K562 (cell line): ENCODE measurements around the gene PITHD1. TPM values are rescaled to one million over a fixed set of nuclear protein-coding genes. Genes with fewer than 3 reads are reported as not detected.

Experiments used
- ATF1 ChIP-seq, 2 experiments: fragments of 450-650 bp in 1 of 2; IDR thresholded peaks; 2 replicates each; pipeline ENCODE4 v1.6.1; 2016; ENCODE audit warnings: missing compliant biosample characterization in 1 of 2, missing genetic modification characterization in 1 of 2
- CCNT2 ChIP-seq: IDR thresholded peaks from 2 replicates; pipeline ENCODE4 v1.6.1; 2011; ENCODE audit warnings: borderline replicate concordance, low read depth, mild to moderate bottlenecking, moderate library complexity, mixed read lengths, low read length; ENCODE audit not compliant: insufficient read length; ENCODE audit errors: extremely low read depth
- CREM ChIP-seq: IDR thresholded peaks from 2 replicates; pipeline ENCODE4 v1.6.1; 2014; ENCODE audit warnings: antibody characterized with exemption, low read depth
- EP300 ChIP-seq: IDR thresholded peaks from 2 replicates; pipeline ENCODE4 v1.6.1; 2012; ENCODE audit warnings: low read length, improper control_type of control experiment
- GTF2E2 ChIP-seq: fragments of 200-800 bp; sonication (Bioruptor generic); IDR thresholded peaks from 2 replicates; pipeline ENCODE4 v1.6.1; 2016; ENCODE audit warnings: missing genetic modification characterization, missing compliant biosample characterization
- HDAC2 ChIP-seq: fragments of 450-650 bp; IDR thresholded peaks from 2 replicates; pipeline ENCODE4 v1.6.1; 2016; ENCODE audit warnings: mild to moderate bottlenecking
- MTF1 ChIP-seq: fragments of 250-450 bp; sonication (Bioruptor Pico); IDR thresholded peaks from 2 replicates; pipeline ENCODE4 v1.9.0; 2021; ENCODE audit warnings: moderate library complexity, mild to moderate bottlenecking, inconsistent platforms, borderline replicate concordance
- MYNN ChIP-seq, 2 experiments: sonication (generic); formaldehyde crosslinking in 1 of 2; IDR thresholded peaks; 2 replicates each; pipeline versions ENCODE4 v1.5.0 to v1.6.1; 2016 to 2020; ENCODE audit warnings: antibody characterized with exemption in 1 of 2, missing genetic modification reagents in 1 of 2
- NEUROD1 ChIP-seq: fragments of 150-350 bp; IDR thresholded peaks from 2 replicates; pipeline ENCODE4 v1.6.1; 2014; ENCODE audit warnings: borderline replicate concordance, low read length, low read depth; ENCODE audit not compliant: partially characterized antibody
- NR2C2 ChIP-seq, 2 experiments: fragments of 200-800 bp in 1 of 2; sonication (Bioruptor generic) in 1 of 2; sonication (generic) in 1 of 2; formaldehyde crosslinking in 1 of 2; IDR thresholded peaks; 2 replicates each; pipeline versions ENCODE4 v1.6.1 to v1.8.0; 2016 to 2022; ENCODE audit warnings: mild to moderate bottlenecking in 1 of 2, missing compliant biosample characterization in 1 of 2, missing genetic modification characterization in 1 of 2, missing genetic modification reagents in 1 of 2
- POLR2A ChIP-seq: fragments of 450-650 bp; conservative IDR thresholded peaks from 2 replicates; pipeline ENCODE4 v1.6.1; 2016
- SIRT6 ChIP-seq: IDR thresholded peaks from one replicate; pipeline ENCODE4 v1.6.1; 2012; ENCODE audit warnings: low read depth, mild to moderate bottlenecking, control low read depth, inconsistent platforms, low read length, moderate library complexity
- TEAD1 ChIP-seq, 2 experiments: fragments of 450-650 bp in 1 of 2; sonication (generic) in 1 of 2; formaldehyde crosslinking; IDR thresholded peaks; 2 replicates each; pipeline versions ENCODE4 v1.4.0 to v1.8.0; 2020 to 2022; ENCODE audit warnings: mild to moderate bottlenecking in 2 of 2, missing genetic modification reagents in 1 of 2
- TOE1 ChIP-seq, 2 experiments: fragments of 450-650 bp in 1 of 2; sonication (generic) in 1 of 2; formaldehyde crosslinking in 1 of 2; IDR thresholded peaks; 2 replicates each; pipeline versions ENCODE4 v1.7.1 to v1.8.0; 2016 to 2022; ENCODE audit warnings: borderline replicate concordance in 2 of 2, mild to moderate bottlenecking in 2 of 2, antibody characterized with exemption in 1 of 2, inconsistent platforms in 1 of 2, low read depth in 1 of 2, missing genetic modification reagents in 1 of 2, moderate library complexity in 1 of 2
- ZFPM2 ChIP-seq: fragments of 250-450 bp; sonication (Bioruptor Pico); IDR thresholded peaks from 2 replicates; pipeline ENCODE4 v1.5.1; 2022; ENCODE audit warnings: mild to moderate bottlenecking
- ZNF197 ChIP-seq: fragments of 200-800 bp; sonication (Bioruptor generic); IDR thresholded peaks from 2 replicates; pipeline ENCODE4 v1.6.1; 2016; ENCODE audit warnings: low read depth, missing genetic modification characterization, missing compliant biosample characterization
- ZNF253 ChIP-seq: fragments of 250-450 bp; sonication (Bioruptor Pico); conservative IDR thresholded peaks from 2 replicates; pipeline ENCODE4 v1.6.1; 2021; ENCODE audit warnings: mild to moderate bottlenecking
- ZNF507 ChIP-seq: conservative IDR thresholded peaks from 2 replicates; pipeline ENCODE4 v1.6.1; 2017; ENCODE audit warnings: missing genetic modification characterization, missing compliant biosample characterization
- polyA plus RNA-seq, 8 experiments: library from polyadenylated mRNA; depleted of rRNA in 4 of 8; stranded (reverse) in 5 of 8; unstranded in 3 of 8; fragments of >200 nt; fragmentation: Nextera tagmentation in 2 of 8; fragmentation: Illumina TruSeq in 1 of 8; extraction: Ambion mirVana in 2 of 8; extraction: Trizol in 1 of 8; gene quantifications; 2 replicates each; pipeline versions ENCODE4 v1.2.1 to v1.2.3, GENCODE V29; 2011 to 2014; ENCODE audit warnings: inconsistent platforms in 1 of 8, missing spikeins in 1 of 8
- total RNA-seq, 7 experiments: library from RNA; depleted of rRNA in 6 of 7; stranded (reverse); fragments of >200 nt in 6 of 7; fragmentation: Illumina TruSeq in 2 of 7; extraction: Trizol in 2 of 7; gene quantifications; 2 replicates each; pipeline versions ENCODE4 v1.2.1 to v1.2.3, GENCODE V29; 2011 to 2021; ENCODE audit warnings: low replicate concordance in 1 of 7
- TF ChIP-seq, protein P1 (sequence below): sonication (generic); formaldehyde crosslinking; IDR thresholded peaks from 2 replicates; pipeline ENCODE4 v1.8.0; 2022; ENCODE audit warnings: missing genetic modification reagents, mild to moderate bottlenecking, moderate library complexity, borderline replicate concordance
- TF ChIP-seq, protein P2 (sequence below): sonication (generic); formaldehyde crosslinking; IDR thresholded peaks from 2 replicates; pipeline ENCODE4 v1.9.0; 2022; ENCODE audit warnings: mild to moderate bottlenecking, missing genetic modification reagents
- TF ChIP-seq, protein P3 (sequence below), 2 experiments: IDR thresholded peaks; 2 replicates each; pipeline ENCODE4 v1.6.1; 2011; ENCODE audit warnings: borderline replicate concordance in 1 of 2, control low read depth in 1 of 2, low read depth in 1 of 2, low read length in 1 of 2, mild to moderate bottlenecking in 1 of 2, mixed read lengths in 1 of 2, moderate library complexity in 1 of 2; ENCODE audit not compliant: insufficient read depth in 1 of 2, insufficient read length in 1 of 2, poor library complexity in 1 of 2, severe bottlenecking in 1 of 2; ENCODE audit errors: extremely low read depth in 1 of 2

The PITHD1 gene
- total and polyA plus RNA-seq, 9 of the 15 experiments (the other 6 are each of a cell fraction or from before 2014, with no cell fraction given): 46.5 to 175 (median 149) TPM

DNA sequence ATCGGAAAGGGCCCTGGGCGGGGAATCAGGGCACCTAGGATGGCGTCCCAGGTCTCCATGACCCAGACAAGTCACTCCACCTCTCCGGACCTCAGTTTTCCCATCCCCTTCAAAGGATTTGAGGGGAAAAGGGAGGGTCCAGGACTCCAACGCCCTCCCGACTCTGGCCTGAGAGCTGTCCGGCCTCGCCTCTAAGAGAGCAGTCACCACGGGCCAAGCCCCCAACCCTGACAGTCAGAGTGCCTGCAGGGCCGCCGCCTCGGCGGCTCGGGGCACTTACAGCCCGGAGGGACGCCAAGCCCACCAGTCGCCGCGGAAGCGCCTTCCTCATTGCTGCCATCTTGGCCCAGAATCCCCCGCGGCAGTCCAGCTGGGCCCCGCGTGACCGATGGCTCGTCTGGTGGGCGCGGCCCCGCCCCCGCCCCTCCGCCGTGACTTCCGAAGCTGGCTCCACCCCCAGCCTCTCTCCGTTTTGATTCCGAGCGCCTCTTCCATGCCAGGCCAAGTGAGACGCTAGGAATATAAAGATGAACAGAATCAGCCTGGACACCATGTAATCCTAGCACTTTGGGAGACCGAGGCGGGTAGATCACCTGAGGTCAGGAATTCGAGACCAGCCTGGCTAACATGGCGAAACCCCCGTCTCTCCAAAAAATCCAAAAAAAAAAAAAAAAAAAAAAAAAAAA is 47.0 kb downstream of the PITHD1 start, which contains the start of gene HMGCL (continued):
- TF ChIP-seq CREM: peak; percentile 79
- TF ChIP-seq HDAC2: peak; percentile 55; the same call in 1 of the 2 replicates
- 0 out of 2 replicates have a peak, but pooled peaks have one; percentile 20 for TF ChIP-seq ATF1 (CRISPR knock-in tag; IDR thresholded peaks at IDR 0.05)
- peak; percentile 68 for TF ChIP-seq ATF1 (tag; IDR thresholded peaks at IDR 0.05)
- peak; percentile 79 for TF ChIP-seq CCNT2
- 0 out of 2 replicates have a peak, but pooled peaks have one; percentile 65 for TF ChIP-seq ZNF197 (CRISPR knock-in tag)
- TF ChIP-seq ZNF253 (CRISPR knock-in tag): no peak
- peak; percentile 98 for TF ChIP-seq POLR2A
- peak; percentile 89; the same call in 1 of the 2 replicates for TF ChIP-seq TOE1 (IDR thresholded peaks at IDR 0.05; ENCODE audit: borderline replicate concordance)
- TF ChIP-seq TOE1 (CRISPR knock-in tag; IDR thresholded peaks at IDR 0.05; ENCODE audit: borderline replicate concordance, low read depth): no peak
- TF ChIP-seq EP300: 0 out of 2 replicates have a peak, but pooled peaks have one; percentile 26
- peak; percentile 75; the same call in 1 of the 2 replicates for TF ChIP-seq ZFPM2 (CRISPR knock-in tag)
- peak; percentile 85 for TF ChIP-seq GTF2E2 (tag)
- TF ChIP-seq ZNF507 (tag): no peak
- peak; percentile 75; the same call in 1 of the 2 replicates for TF ChIP-seq MYNN (IDR thresholded peaks at IDR 0.05)
- TF ChIP-seq MYNN (CRISPR knock-in tag; IDR thresholded peaks at IDR 0.05): no peak
- TF ChIP-seq NEUROD1: peak; percentile 32
- TF ChIP-seq, protein P1, sequence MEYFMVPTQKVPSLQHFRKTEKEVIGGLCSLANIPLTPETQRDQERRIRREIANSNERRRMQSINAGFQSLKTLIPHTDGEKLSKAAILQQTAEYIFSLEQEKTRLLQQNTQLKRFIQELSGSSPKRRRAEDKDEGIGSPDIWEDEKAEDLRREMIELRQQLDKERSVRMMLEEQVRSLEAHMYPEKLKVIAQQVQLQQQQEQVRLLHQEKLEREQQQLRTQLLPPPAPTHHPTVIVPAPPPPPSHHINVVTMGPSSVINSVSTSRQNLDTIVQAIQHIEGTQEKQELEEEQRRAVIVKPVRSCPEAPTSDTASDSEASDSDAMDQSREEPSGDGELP (CRISPR knock-in tag): peak; percentile 100
- TF ChIP-seq, protein P2, sequence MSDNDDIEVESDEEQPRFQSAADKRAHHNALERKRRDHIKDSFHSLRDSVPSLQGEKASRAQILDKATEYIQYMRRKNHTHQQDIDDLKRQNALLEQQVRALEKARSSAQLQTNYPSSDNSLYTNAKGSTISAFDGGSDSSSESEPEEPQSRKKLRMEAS (CRISPR knock-in tag): 0 out of 2 replicates have a peak, but pooled peaks have one; percentile 40
- no peak for TF ChIP-seq SIRT6
- peak in 1 of 2 experiments; percentile 62; a peak in 1 of 4 replicates for TF ChIP-seq TEAD1 (CRISPR knock-in tag; IDR thresholded peaks at IDR 0.05)
- TF ChIP-seq, protein P3, sequence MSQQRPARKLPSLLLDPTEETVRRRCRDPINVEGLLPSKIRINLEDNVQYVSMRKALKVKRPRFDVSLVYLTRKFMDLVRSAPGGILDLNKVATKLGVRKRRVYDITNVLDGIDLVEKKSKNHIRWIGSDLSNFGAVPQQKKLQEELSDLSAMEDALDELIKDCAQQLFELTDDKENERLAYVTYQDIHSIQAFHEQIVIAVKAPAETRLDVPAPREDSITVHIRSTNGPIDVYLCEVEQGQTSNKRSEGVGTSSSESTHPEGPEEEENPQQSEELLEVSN (IDR thresholded peaks at IDR 0.05; ENCODE audit: borderline replicate concordance in 1 of 2, extremely low read depth in 1 of 2, insufficient read depth in 1 of 2, insufficient read length in 1 of 2, low read depth in 1 of 2, low read length in 1 of 2, poor library complexity in 1 of 2, severe bottlenecking in 1 of 2): peak; percentile 23 to 55
- TF ChIP-seq NR2C2 (CRISPR knock-in tag; IDR thresholded peaks at IDR 0.05): no peak; the same call in 1 of the 2 replicates
- TF ChIP-seq NR2C2 (tag; IDR thresholded peaks at IDR 0.05): peak; percentile 60; the same call in 1 of the 2 replicates
- TF ChIP-seq MTF1 (CRISPR knock-in tag): no peak
